Measurements from ENCODE around the gene HOXA11. TPM values are rescaled to one million over a fixed set of nuclear protein-coding genes. Genes with fewer than 3 reads are reported as not detected.

Gene HOXA11
- polyA plus RNA-seq, 1 donor from 2014 or later = not detected

- Histone ChIP-seq H3K4me3 (ENCODE audit: low read length) (no peak overlapping the region), H3K27ac (ENCODE audit: low read length) (no peak overlapping the region), H3K79me2 (replicated peaks; ENCODE audit: insufficient read depth, low read length) (no peaks in the 10 kb centered on the region), H3K27me3 (ENCODE audit: insufficient read depth, low read depth, low read length) (peaks cover 100% of the 10 kb centered on the region), H3K9me3 (ENCODE audit: low read length) (peaks cover 6% of the 10 kb centered on the region), H3K36me3 (ENCODE audit: insufficient read depth, low read length) (no peaks in the 10 kb centered on the region), H3F3A (ENCODE audit: insufficient read depth, low read length, poor library complexity, severe bottlenecking) (no peaks in the 10 kb centered on the region), H4K20me1 (ENCODE audit: insufficient read depth) (no peaks in the 10 kb centered on the region), H3K9me2 (ENCODE audit: insufficient read depth, low read length) (no peaks in the 10 kb centered on the region), H3K4me2 (ENCODE audit: low read length) (no peak overlapping the region), H2AFZ (ENCODE audit: low read depth, low read length) (no peak overlapping the region), H3K9ac (ENCODE audit: low read length) (no peak overlapping the region)
- TF ChIP-seq REST (IDR thresholded peaks at IDR 0.05; ENCODE audit: borderline replicate concordance) (no peak), EP300 (conservative IDR thresholded peaks at IDR 0.05; ENCODE audit: poor library complexity, severe bottlenecking) (no peak), SMC3 (conservative IDR thresholded peaks at IDR 0.05; ENCODE audit: poor library complexity) (no peak), MXI1 (conservative IDR thresholded peaks at IDR 0.05; ENCODE audit: poor library complexity, severe bottlenecking) (no peak), POLR2AphosphoS5 (IDR thresholded peaks at IDR 0.05) (no peak), TAF1 (IDR thresholded peaks at IDR 0.05; ENCODE audit: low read depth) (no peak)
These were observed 1.8 kb upstream of the HOXA11 start for GRCh38 chr7:27186668-27187474.

- H3K4me2 ChIP-seq (ENCODE audit: low read length) = no peak overlapping the region
These were observed 1.0 kb upstream of the HOXA11 start for GRCh38 chr7:27185854-27186667.

DNA sequence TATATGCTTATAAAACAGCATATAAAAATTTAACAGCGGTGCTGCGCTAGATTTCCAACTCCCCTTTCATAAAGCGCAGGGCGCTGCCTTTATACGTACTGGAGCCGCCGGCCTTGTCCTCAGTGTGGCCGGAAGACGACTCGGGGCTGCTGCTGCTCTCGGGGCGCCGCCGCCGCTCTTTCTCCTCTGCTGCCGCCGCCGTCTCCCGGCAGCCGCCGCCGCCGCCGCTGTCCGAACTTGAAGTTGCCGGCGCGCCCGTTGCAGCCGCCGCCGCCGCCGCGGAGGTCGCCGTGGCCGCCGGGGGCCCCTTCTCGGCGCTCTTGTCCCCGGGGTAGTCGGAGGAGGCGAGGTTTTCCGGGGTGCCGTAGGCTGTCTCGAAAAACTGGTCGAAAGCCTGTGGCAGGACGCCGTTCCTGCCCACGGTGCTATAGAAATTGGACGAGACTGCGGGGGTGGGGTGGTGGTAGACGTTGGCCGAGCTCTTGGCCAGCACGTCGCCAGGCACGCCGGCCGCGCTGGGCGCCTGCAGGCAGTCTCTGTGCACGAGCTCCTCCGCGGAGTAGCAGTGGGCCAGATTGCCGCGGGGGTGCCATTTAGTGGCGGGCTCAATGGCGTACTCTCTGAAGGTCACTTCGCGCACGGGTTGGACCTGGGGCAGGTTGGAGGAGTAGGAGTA, 557 bp downstream of the HOXA11 start:
- Histone ChIP-seq H3K4me2 (ENCODE audit: low read length) (no peak overlapping the region), H4K20me1 (ENCODE audit: insufficient read depth) (no peaks in the 10 kb centered on the region), H3K9me2 (ENCODE audit: insufficient read depth, low read length) (no peaks in the 10 kb centered on the region), H3K4me3 (ENCODE audit: low read length) (no peak overlapping the region), H3K27ac (ENCODE audit: low read length) (no peak overlapping the region), H3K9me3 (ENCODE audit: low read length) (peaks cover 7% of the 10 kb centered on the region), H3K79me2 (replicated peaks; ENCODE audit: insufficient read depth, low read length) (no peaks in the 10 kb centered on the region), H3K9ac (ENCODE audit: low read length) (no peak overlapping the region), H3K36me3 (ENCODE audit: insufficient read depth, low read length) (no peaks in the 10 kb centered on the region), H3F3A (ENCODE audit: insufficient read depth, low read length, poor library complexity, severe bottlenecking) (no peaks in the 10 kb centered on the region), H2AFZ (ENCODE audit: low read depth, low read length) (no peak overlapping the region), H3K27me3 (ENCODE audit: insufficient read depth, low read depth, low read length) (peaks cover 100% of the 10 kb centered on the region)
- TF ChIP-seq EP300 (conservative IDR thresholded peaks at IDR 0.05; ENCODE audit: poor library complexity, severe bottlenecking) (no peak), REST (IDR thresholded peaks at IDR 0.05; ENCODE audit: borderline replicate concordance) (no peak), MXI1 (conservative IDR thresholded peaks at IDR 0.05; ENCODE audit: poor library complexity, severe bottlenecking) (no peak), TAF1 (IDR thresholded peaks at IDR 0.05; ENCODE audit: low read depth) (no peak), POLR2AphosphoS5 (IDR thresholded peaks at IDR 0.05) (no peak), EZH2 (IDR thresholded peaks at IDR 0.05; ENCODE audit: borderline replicate concordance, insufficient read depth, low read length, poor library complexity, severe bottlenecking) (no peak), RAD21 (conservative IDR thresholded peaks at IDR 0.05) (no peak), SMC3 (conservative IDR thresholded peaks at IDR 0.05; ENCODE audit: poor library complexity) (no peak)
- TF ChIP-seq, protein P1, sequence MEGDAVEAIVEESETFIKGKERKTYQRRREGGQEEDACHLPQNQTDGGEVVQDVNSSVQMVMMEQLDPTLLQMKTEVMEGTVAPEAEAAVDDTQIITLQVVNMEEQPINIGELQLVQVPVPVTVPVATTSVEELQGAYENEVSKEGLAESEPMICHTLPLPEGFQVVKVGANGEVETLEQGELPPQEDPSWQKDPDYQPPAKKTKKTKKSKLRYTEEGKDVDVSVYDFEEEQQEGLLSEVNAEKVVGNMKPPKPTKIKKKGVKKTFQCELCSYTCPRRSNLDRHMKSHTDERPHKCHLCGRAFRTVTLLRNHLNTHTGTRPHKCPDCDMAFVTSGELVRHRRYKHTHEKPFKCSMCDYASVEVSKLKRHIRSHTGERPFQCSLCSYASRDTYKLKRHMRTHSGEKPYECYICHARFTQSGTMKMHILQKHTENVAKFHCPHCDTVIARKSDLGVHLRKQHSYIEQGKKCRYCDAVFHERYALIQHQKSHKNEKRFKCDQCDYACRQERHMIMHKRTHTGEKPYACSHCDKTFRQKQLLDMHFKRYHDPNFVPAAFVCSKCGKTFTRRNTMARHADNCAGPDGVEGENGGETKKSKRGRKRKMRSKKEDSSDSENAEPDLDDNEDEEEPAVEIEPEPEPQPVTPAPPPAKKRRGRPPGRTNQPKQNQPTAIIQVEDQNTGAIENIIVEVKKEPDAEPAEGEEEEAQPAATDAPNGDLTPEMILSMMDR (IDR thresholded peaks at IDR 0.05; ENCODE audit: poor library complexity, severe bottlenecking) = no peak

More at GRCh38 chr7:27185854-27186667, 1.0 kb upstream of the HOXA11 start:
- Histone ChIP-seq H2AFZ (ENCODE audit: low read depth, low read length) (no peak overlapping the region), H4K20me1 (ENCODE audit: insufficient read depth) (no peaks in the 10 kb centered on the region), H3K79me2 (replicated peaks; ENCODE audit: insufficient read depth, low read length) (no peaks in the 10 kb centered on the region), H3K9me3 (ENCODE audit: low read length) (peaks cover 6% of the 10 kb centered on the region), H3K4me3 (ENCODE audit: low read length) (no peak overlapping the region), H3K36me3 (ENCODE audit: insufficient read depth, low read length) (no peaks in the 10 kb centered on the region), H3K9ac (ENCODE audit: low read length) (no peak overlapping the region), H3K9me2 (ENCODE audit: insufficient read depth, low read length) (no peaks in the 10 kb centered on the region), H3K27me3 (ENCODE audit: insufficient read depth, low read depth, low read length) (peaks cover 100% of the 10 kb centered on the region), H3F3A (ENCODE audit: insufficient read depth, low read length, poor library complexity, severe bottlenecking) (no peaks in the 10 kb centered on the region), H3K27ac (ENCODE audit: low read length) (no peak overlapping the region)
- no peak for TF ChIP-seq EZH2 (IDR thresholded peaks at IDR 0.05; ENCODE audit: borderline replicate concordance, insufficient read depth, low read length, poor library complexity, severe bottlenecking)
